GM12878 (cell line): ENCODE measurements around the gene TTC22. TPM values are rescaled to one million over a fixed set of nuclear protein-coding genes. Genes with fewer than 3 reads are reported as not detected.

Experiments used
- ATAC-seq: fragments of 200-7000 bp; cut with Tn5 transposase; 3 replicates; pipeline ENCODE4 v1.9.1; 2020; ENCODE audit warnings: mild to moderate bottlenecking, moderate library complexity
- BruUV-seq: library from RNA; stranded (reverse); fragments of 400-500 nt; replicated peaks from 2 replicates; lab custom pipeline; 2021; lab: Mats Ljungman, UMichigan
- CTCF ChIA-PET: fragments of 300-600 bp; sonication (Branson Sonifier 250); formaldehyde crosslinking; extraction: SDS; loops from one replicate; lab custom pipeline; 2021; ENCODE audit warnings: inconsistent platforms; lab: Yijun Ruan, JAX
- POLR2A ChIA-PET: fragments of 350-600 bp; formaldehyde crosslinking; extraction: SDS; loops from one replicate; lab custom pipeline; 2021; ENCODE audit warnings: inconsistent platforms; lab: Charles Lee
- RAD21 ChIA-PET: fragments of 300-600 bp; sonication (Branson Sonifier 250); formaldehyde crosslinking; loops from one replicate; lab custom pipeline; 2023; ENCODE audit warnings: antibody characterized with exemption; ENCODE audit not compliant: unreplicated experiment; lab: Charles Lee
- SMC1A ChIA-PET: fragments of 300-600 bp; sonication (Branson Sonifier 250); formaldehyde crosslinking; loops from one replicate; lab custom pipeline; 2023; ENCODE audit not compliant: unreplicated experiment, uncharacterized antibody; lab: Charles Lee
- DNase-seq: peaks from one replicate; pipeline ENCODE4 v3.0.0-alpha.2; 2011; ENCODE audit warnings: low read depth, low spot score
- FAIRE-seq: peaks from 3 replicates; lab custom pipeline; 2011; peaks lifted over from hg19 to GRCh38; lab: Jason Lieb, UNC
- H2AFZ ChIP-seq: 2 replicates; pipeline ENCODE4 v1.6.0; 2011; ENCODE audit warnings: low read depth, low read length, control low read depth; ENCODE audit not compliant: control insufficient read depth
- H3K27ac ChIP-seq: 2 replicates; pipeline ENCODE4 v1.5.1; 2011; ENCODE audit warnings: control low read depth; ENCODE audit not compliant: control insufficient read depth, insufficient read depth
- H3K27me3 ChIP-seq, 2 experiments: replicated peaks in 1 of 2; 2 replicates each; pipeline versions ENCODE4 v1.6.0 to v1.6.1; 2011; ENCODE audit warnings: low read length in 1 of 2; ENCODE audit not compliant: control insufficient read depth in 2 of 2, insufficient read depth in 2 of 2
- H3K36me3 ChIP-seq, 2 experiments: 2 replicates each; pipeline ENCODE4 v1.5.1; 2011; ENCODE audit warnings: low read length in 1 of 2; ENCODE audit not compliant: control insufficient read depth in 2 of 2, insufficient read depth in 2 of 2
- H3K4me1 ChIP-seq: 2 replicates; pipeline ENCODE4 v1.6.1; 2011; ENCODE audit warnings: mild to moderate bottlenecking, low read length, moderate library complexity, mixed read lengths; ENCODE audit not compliant: control insufficient read depth, insufficient read depth
- H3K4me2 ChIP-seq: 2 replicates; pipeline ENCODE4 v1.6.0; 2011; ENCODE audit warnings: control low read depth; ENCODE audit not compliant: control insufficient read depth, insufficient read depth
- H3K4me3 ChIP-seq: fragments of 200-600 bp; sonication (generic); 2 replicates; pipeline ENCODE4 v1.5.1; 2016
- H3K79me2 ChIP-seq: 2 replicates; pipeline ENCODE4 v1.6.0; 2011; ENCODE audit warnings: low read length; ENCODE audit not compliant: control insufficient read depth, insufficient read depth
- H3K9ac ChIP-seq: 2 replicates; pipeline ENCODE4 v1.8.0; 2011; ENCODE audit warnings: low read length, control low read depth, mixed read lengths; ENCODE audit not compliant: control insufficient read depth, insufficient read depth
- H3K9me3 ChIP-seq: replicated peaks from 3 replicates; pipeline ENCODE4 v1.5.1; 2011; ENCODE audit warnings: mild to moderate bottlenecking, low read length; ENCODE audit not compliant: control insufficient read depth, insufficient read depth
- H4K20me1 ChIP-seq: 2 replicates; pipeline ENCODE4 v1.6.0; 2011; ENCODE audit not compliant: control insufficient read depth, insufficient read depth
- ASH2L ChIP-seq: fragments of 300-600, 200-600 bp; sonication (generic); IDR thresholded peaks from 2 replicates; pipeline ENCODE4 v1.6.1; 2017; ENCODE audit warnings: low read depth, mild to moderate bottlenecking, borderline replicate concordance
- BMI1 ChIP-seq: fragments of 450-650 bp; IDR thresholded peaks from 2 replicates; pipeline ENCODE4 v1.6.1; 2016; ENCODE audit warnings: mild to moderate bottlenecking, moderate library complexity, borderline replicate concordance
- DPF2 ChIP-seq: fragments of 450-650 bp; IDR thresholded peaks from 2 replicates; pipeline ENCODE4 v1.6.1; 2017; ENCODE audit warnings: mild to moderate bottlenecking
- ETV6 ChIP-seq, 2 experiments: fragments of 450-650 bp in 1 of 2; IDR thresholded peaks in 1 of 2; conservative IDR thresholded peaks in 1 of 2; 2 replicates each; pipeline ENCODE4 v1.6.1; 2014; ENCODE audit warnings: antibody characterized with exemption in 1 of 2, borderline replicate concordance in 1 of 2, low read depth in 1 of 2, mild to moderate bottlenecking in 1 of 2, moderate library complexity in 1 of 2
- IRF4 ChIP-seq: IDR thresholded peaks from 2 replicates; pipeline ENCODE4 v1.6.1; 2011; ENCODE audit warnings: low read depth, low read length
- MYB ChIP-seq: fragments of 150-350 bp; IDR thresholded peaks from 2 replicates; pipeline ENCODE4 v1.6.1; 2014; ENCODE audit warnings: mild to moderate bottlenecking, low read depth, low read length, borderline replicate concordance
- NFYB ChIP-seq: IDR thresholded peaks from 2 replicates; pipeline ENCODE4 v1.6.1; 2011; ENCODE audit warnings: low read depth, mild to moderate bottlenecking, low read length, improper control_type of control experiment, moderate library complexity; ENCODE audit not compliant: insufficient read depth
- NRF1 ChIP-seq: conservative IDR thresholded peaks from 2 replicates; pipeline ENCODE4 v1.6.1; 2011; ENCODE audit warnings: mild to moderate bottlenecking, low read depth, low read length, improper control_type of control experiment
- RBBP5 ChIP-seq: fragments of 200-600 bp; sonication (generic); conservative IDR thresholded peaks from 2 replicates; pipeline ENCODE4 v1.6.1; 2016
- SUPT20H ChIP-seq: IDR thresholded peaks from 2 replicates; pipeline ENCODE4 v1.6.1; 2011; ENCODE audit warnings: low read depth, mild to moderate bottlenecking, low read length, moderate library complexity, borderline replicate concordance; ENCODE audit not compliant: control insufficient read depth
- WGBS: methylation state at CpG from one replicate; pipeline ENCODE4 v1.1.6; 2016; ENCODE audit warnings: low lambda C conversion rate; ENCODE audit not compliant: insufficient replicate concordance, insufficient coverage; ENCODE audit errors: missing lambda C conversion rate; 5-methylcytosine and 5-hydroxymethylcytosine counted together
- in situ Hi-C: fragments of 300-500 bp; cut with MboI; formaldehyde crosslinking; loops from 9 replicates; pipeline ENCODE4 v1.14.3; 2018; ENCODE audit warnings: mixed read lengths
- intact Hi-C: fragments of 100-400 bp; cut with micrococcal nuclease; formaldehyde crosslinking; loops from one replicate; pipeline ENCODE4 v1.14.2; 2022; ENCODE audit not compliant: unreplicated experiment
- polyA plus RNA-seq, 11 experiments: library from polyadenylated mRNA; depleted of rRNA in 4 of 11; unstranded in 6 of 11; stranded (reverse) in 5 of 11; fragments of >200 nt; fragmentation: Nextera tagmentation in 4 of 11; fragmentation: Illumina TruSeq in 1 of 11; extraction: Ambion mirVana in 4 of 11; extraction: Trizol in 1 of 11; gene quantifications; 1 replicate in 1 of 11; 2 replicates in 10 of 11; pipeline versions ENCODE4 v1.2.1 to v1.2.3, GENCODE V29; 2011 to 2016; ENCODE audit warnings: inconsistent platforms in 2 of 11, missing spikeins in 2 of 11, low read depth in 1 of 11
- total RNA-seq, 4 experiments: library from RNA; depleted of rRNA in 3 of 4; stranded (reverse); fragments of >200 nt in 3 of 4; fragmentation: Illumina TruSeq in 1 of 4; extraction: Trizol in 1 of 4; gene quantifications; 2 replicates each; pipeline versions ENCODE4 v1.2.1 to v1.2.3, GENCODE V29; 2013 to 2021
- TF ChIP-seq, protein P1 (sequence below): fragments of 450-650 bp; IDR thresholded peaks from 2 replicates; pipeline ENCODE4 v1.6.1; 2017; ENCODE audit warnings: mild to moderate bottlenecking
- TF ChIP-seq, protein P2 (sequence below): IDR thresholded peaks from 2 replicates; pipeline ENCODE4 v1.6.1; 2012; ENCODE audit warnings: improper control_type of control experiment, low read depth, low read length; ENCODE audit not compliant: insufficient replicate concordance
- TF ChIP-seq, protein P3 (sequence below): fragments of 450-650 bp; IDR thresholded peaks from 2 replicates; pipeline ENCODE4 v1.6.1; 2017; ENCODE audit warnings: borderline replicate concordance

TTC22 gene
- total and polyA plus RNA-seq, 10 of the 15 experiments (the other 5 are each of a cell fraction or from before 2014, with no cell fraction given): 0.64 to 5.1 (median 1.9) TPM

DNA sequence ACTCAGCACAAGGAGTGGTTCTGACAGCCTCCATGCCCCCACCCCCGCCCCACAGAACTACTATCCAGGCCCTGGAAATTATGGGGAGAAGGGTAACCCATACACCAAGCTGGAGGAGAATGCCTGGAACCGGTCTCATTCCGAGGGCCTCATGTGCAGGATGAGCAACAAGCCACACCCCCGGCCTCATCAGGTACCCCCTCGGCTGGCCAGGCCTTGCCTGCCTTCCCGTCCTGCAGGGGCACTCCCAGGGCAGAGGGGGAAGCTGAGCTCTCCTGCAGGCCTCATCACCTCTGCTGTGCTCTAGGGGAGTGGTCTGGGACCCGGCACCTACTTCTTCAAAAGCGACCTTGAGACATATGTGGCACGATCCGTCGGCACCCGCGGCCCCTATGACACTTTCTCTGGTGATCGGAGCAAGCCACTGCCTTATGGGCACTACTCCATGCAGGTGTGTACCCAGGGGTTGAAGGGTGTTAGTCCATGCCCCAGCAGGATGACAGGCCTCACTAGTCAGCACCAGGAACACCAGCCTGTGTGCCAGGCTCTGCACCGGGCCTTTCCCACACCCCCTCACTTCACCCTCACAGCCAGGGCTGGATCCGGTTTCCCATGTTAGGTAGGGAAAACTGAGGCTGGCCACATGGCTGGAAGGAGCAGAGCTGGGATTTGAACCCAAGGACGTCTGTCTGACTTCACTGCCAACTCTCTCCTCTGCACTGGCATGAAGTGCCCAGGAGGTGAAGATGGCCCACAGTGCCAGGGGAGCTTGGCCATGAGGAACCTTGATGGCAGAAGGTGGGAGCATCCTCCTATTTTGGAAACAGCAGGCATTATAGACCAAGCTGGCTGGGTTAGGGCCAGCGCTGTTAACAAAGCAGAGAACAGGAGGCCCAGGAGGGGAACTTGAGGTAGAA, 10.9 kb upstream of the TTC22 start:
- Histone ChIP-seq H3K27ac (no peak overlapping the region), H4K20me1 (no peaks in the 10 kb centered on the region), H3K4me1 (peaks cover 13% of the 10 kb centered on the region), H3K9ac (no peak overlapping the region), H3K27me3 (no peaks in the 10 kb centered on the region), H3K79me2 (no peaks in the 10 kb centered on the region), H2AFZ (no peak overlapping the region), H3K4me3 (no peak overlapping the region), H3K36me3 (no peaks in the 10 kb centered on the region), H3K9me3 (no peaks in the 10 kb centered on the region), H3K4me2 (no peak overlapping the region)
- no TSS peak for BruUV-seq
- POLR2A ChIA-PET: no interaction called here
- intact Hi-C loops (loop anchor here (5.0 kb wide), 4 partner anchors 310 to 630 kb away; partner anchors contain the start of gene SSBP3), in situ Hi-C loops (loop anchor here (5.0 kb wide), 1 partner anchor 145 kb away; no protein-coding TSS in a partner anchor)
- SMC1A ChIA-PET: interaction anchor here (1.5 to 1.8 kb wide), 3 partner anchors 11 to 137 kb away, joined by 3 to 6 read pairs (median 5); partner anchors contain the start of gene TTC22
- FAIRE-seq (no peak), DNase-seq (no peak), ATAC-seq (no peak)
- CTCF ChIA-PET: interaction anchor here (1.1 to 7.6 kb wide), 7 partner anchors 11 to 743 kb away, joined by 4 to 44 read pairs (median 4); partner anchors contain the start of genes TTC22 and TTC4
- WGBS: 65% methylated on average over 18 of the region's 18 CpGs
- RAD21 ChIA-PET: interaction anchor here (1.0 to 2.7 kb wide), 4 partner anchors 11 to 209 kb away, joined by 3 to 11 read pairs (median 4); partner anchors contain the start of gene TTC22
- TF ChIP-seq ASH2L (no peak), NRF1 (no peak), IRF4 (no peak), NFYB (no peak), BMI1 (no peak), ETV6 (conservative IDR thresholded peaks at IDR 0.05 in 1 of 2, IDR thresholded peaks at IDR 0.05 in 1 of 2; ENCODE audit: borderline replicate concordance in 1 of 2, low read depth in 1 of 2) (no peak), DPF2 (no peak), RBBP5 (no peak), SUPT20H (no peak), MYB (no peak)
- TF ChIP-seq, protein P1, sequence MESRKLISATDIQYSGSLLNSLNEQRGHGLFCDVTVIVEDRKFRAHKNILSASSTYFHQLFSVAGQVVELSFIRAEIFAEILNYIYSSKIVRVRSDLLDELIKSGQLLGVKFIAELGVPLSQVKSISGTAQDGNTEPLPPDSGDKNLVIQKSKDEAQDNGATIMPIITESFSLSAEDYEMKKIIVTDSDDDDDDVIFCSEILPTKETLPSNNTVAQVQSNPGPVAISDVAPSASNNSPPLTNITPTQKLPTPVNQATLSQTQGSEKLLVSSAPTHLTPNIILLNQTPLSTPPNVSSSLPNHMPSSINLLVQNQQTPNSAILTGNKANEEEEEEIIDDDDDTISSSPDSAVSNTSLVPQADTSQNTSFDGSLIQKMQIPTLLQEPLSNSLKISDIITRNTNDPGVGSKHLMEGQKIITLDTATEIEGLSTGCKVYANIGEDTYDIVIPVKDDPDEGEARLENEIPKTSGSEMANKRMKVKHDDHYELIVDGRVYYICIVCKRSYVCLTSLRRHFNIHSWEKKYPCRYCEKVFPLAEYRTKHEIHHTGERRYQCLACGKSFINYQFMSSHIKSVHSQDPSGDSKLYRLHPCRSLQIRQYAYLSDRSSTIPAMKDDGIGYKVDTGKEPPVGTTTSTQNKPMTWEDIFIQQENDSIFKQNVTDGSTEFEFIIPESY: no peak
- TF ChIP-seq, protein P2, sequence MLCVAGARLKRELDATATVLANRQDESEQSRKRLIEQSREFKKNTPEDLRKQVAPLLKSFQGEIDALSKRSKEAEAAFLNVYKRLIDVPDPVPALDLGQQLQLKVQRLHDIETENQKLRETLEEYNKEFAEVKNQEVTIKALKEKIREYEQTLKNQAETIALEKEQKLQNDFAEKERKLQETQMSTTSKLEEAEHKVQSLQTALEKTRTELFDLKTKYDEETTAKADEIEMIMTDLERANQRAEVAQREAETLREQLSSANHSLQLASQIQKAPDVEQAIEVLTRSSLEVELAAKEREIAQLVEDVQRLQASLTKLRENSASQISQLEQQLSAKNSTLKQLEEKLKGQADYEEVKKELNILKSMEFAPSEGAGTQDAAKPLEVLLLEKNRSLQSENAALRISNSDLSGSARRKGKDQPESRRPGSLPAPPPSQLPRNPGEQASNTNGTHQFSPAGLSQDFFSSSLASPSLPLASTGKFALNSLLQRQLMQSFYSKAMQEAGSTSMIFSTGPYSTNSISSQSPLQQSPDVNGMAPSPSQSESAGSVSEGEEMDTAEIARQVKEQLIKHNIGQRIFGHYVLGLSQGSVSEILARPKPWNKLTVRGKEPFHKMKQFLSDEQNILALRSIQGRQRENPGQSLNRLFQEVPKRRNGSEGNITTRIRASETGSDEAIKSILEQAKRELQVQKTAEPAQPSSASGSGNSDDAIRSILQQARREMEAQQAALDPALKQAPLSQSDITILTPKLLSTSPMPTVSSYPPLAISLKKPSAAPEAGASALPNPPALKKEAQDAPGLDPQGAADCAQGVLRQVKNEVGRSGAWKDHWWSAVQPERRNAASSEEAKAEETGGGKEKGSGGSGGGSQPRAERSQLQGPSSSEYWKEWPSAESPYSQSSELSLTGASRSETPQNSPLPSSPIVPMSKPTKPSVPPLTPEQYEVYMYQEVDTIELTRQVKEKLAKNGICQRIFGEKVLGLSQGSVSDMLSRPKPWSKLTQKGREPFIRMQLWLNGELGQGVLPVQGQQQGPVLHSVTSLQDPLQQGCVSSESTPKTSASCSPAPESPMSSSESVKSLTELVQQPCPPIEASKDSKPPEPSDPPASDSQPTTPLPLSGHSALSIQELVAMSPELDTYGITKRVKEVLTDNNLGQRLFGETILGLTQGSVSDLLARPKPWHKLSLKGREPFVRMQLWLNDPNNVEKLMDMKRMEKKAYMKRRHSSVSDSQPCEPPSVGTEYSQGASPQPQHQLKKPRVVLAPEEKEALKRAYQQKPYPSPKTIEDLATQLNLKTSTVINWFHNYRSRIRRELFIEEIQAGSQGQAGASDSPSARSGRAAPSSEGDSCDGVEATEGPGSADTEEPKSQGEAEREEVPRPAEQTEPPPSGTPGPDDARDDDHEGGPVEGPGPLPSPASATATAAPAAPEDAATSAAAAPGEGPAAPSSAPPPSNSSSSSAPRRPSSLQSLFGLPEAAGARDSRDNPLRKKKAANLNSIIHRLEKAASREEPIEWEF: no peak
- TF ChIP-seq, protein P3, sequence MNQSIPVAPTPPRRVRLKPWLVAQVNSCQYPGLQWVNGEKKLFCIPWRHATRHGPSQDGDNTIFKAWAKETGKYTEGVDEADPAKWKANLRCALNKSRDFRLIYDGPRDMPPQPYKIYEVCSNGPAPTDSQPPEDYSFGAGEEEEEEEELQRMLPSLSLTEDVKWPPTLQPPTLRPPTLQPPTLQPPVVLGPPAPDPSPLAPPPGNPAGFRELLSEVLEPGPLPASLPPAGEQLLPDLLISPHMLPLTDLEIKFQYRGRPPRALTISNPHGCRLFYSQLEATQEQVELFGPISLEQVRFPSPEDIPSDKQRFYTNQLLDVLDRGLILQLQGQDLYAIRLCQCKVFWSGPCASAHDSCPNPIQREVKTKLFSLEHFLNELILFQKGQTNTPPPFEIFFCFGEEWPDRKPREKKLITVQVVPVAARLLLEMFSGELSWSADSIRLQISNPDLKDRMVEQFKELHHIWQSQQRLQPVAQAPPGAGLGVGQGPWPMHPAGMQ: no peak
